Caco-2 (cell line): ENCODE results near the gene ALOX5. TPM values are rescaled to one million over a fixed set of nuclear protein-coding genes. Genes with fewer than 3 reads are reported as not detected.

Experiments
- BruUV-seq: library from RNA; stranded (reverse); fragments of 400-500 nt; replicated peaks from 2 replicates; lab custom pipeline; 2021; lab: Mats Ljungman, UMichigan
- CTCF ChIA-PET: fragments of 300-600 bp; sonication (Branson Sonifier 250); formaldehyde crosslinking; loops from one replicate; lab custom pipeline; 2022; ENCODE audit warnings: antibody characterized with exemption; lab: Charles Lee
- POLR2A ChIA-PET: fragments of 300-600 bp; sonication (Branson Sonifier 250); formaldehyde crosslinking; loops from one replicate; lab custom pipeline; 2022; ENCODE audit warnings: antibody characterized with exemption; lab: Charles Lee
- DNase-seq, 2 experiments: peaks; one replicate each; pipeline versions ENCODE4 v3.0.0 to v3.0.0-alpha.2; 2020 to 2022
- H3K27me3 ChIP-seq: replicated peaks from 2 replicates; pipeline ENCODE4 v1.6.0; 2011; ENCODE audit warnings: low read length; ENCODE audit not compliant: control insufficient read depth, insufficient read depth
- H3K36me3 ChIP-seq: 2 replicates; pipeline ENCODE4 v1.5.1; 2011; ENCODE audit warnings: low read length; ENCODE audit not compliant: control insufficient read depth, insufficient read depth
- H3K4me1 ChIP-seq: fragments of 250-450 bp; sonication (Bioruptor Pico); 2 replicates; pipeline ENCODE4 v1.5.1; 2020; ENCODE audit warnings: mild to moderate bottlenecking
- H3K4me3 ChIP-seq: 2 replicates; pipeline ENCODE4 v1.5.1; 2011; ENCODE audit warnings: low read depth, mild to moderate bottlenecking, control low read depth, low read length
- H3K9me3 ChIP-seq: fragments of 250-450 bp; sonication (Bioruptor Pico); 2 replicates; pipeline ENCODE4 v1.5.1; 2020; ENCODE audit warnings: mild to moderate bottlenecking, moderate library complexity
- H3K27ac Mint-ChIP-seq: one replicate; pipeline ENCODE4 v1.8.0; 2022; ENCODE audit warnings: mixed read lengths; ENCODE audit not compliant: unreplicated experiment
- H3K27me3 Mint-ChIP-seq: one replicate; pipeline ENCODE4 v1.8.0; 2022; ENCODE audit warnings: mixed read lengths; ENCODE audit not compliant: insufficient read depth, unreplicated experiment
- H3K36me3 Mint-ChIP-seq: one replicate; pipeline ENCODE4 v1.8.0; 2022; ENCODE audit warnings: mild to moderate bottlenecking, mixed read lengths; ENCODE audit not compliant: insufficient read depth, unreplicated experiment
- H3K4me1 Mint-ChIP-seq: one replicate; pipeline ENCODE4 v1.8.0; 2022; ENCODE audit warnings: low read depth, mixed read lengths; ENCODE audit not compliant: unreplicated experiment
- H3K4me3 Mint-ChIP-seq: one replicate; pipeline ENCODE4 v1.8.0; 2022; ENCODE audit warnings: mild to moderate bottlenecking, moderate library complexity, mixed read lengths; ENCODE audit not compliant: unreplicated experiment
- H3K9me3 Mint-ChIP-seq: one replicate; pipeline ENCODE4 v1.8.0; 2022; ENCODE audit warnings: mixed read lengths; ENCODE audit not compliant: unreplicated experiment
- CTCF ChIP-seq, 2 experiments: fragments of 200-600 bp in 1 of 2; IDR thresholded peaks; 1 replicate in 1 of 2; 2 replicates in 1 of 2; pipeline versions ENCODE4 v1.5.1 to v1.8.0; 2011 to 2022; ENCODE audit warnings: antibody characterized with exemption in 1 of 2, control low read depth in 1 of 2, inconsistent platforms in 1 of 2, low read depth in 1 of 2, low read length in 1 of 2, mild to moderate bottlenecking in 1 of 2, moderate library complexity in 1 of 2; ENCODE audit not compliant: insufficient read depth in 1 of 2, severe bottlenecking in 1 of 2, unreplicated experiment in 1 of 2
- intact Hi-C: fragments of 100-400 bp; cut with micrococcal nuclease; formaldehyde crosslinking; loops from one replicate; pipeline ENCODE4 v1.10.0; 2022; ENCODE audit not compliant: unreplicated experiment
- total RNA-seq: library from RNA; stranded (reverse); gene quantifications from 2 replicates; pipeline ENCODE4 v1.2.3, GENCODE V29; 2022

Gene ALOX5
- total RNA-seq, 1 experiment from 2014 or later: not detected

GRCh38 chr10:45425621-45426563 is 51.9 kb downstream of the ALOX5 start:
- Mint-ChIP-seq H3K36me3 (no peaks in the 10 kb centered on the region), H3K4me1 (no peaks in the 10 kb centered on the region), H3K27me3 (peaks cover 6% of the 10 kb centered on the region), H3K27ac (no peak overlapping the region), H3K4me3 (no peak overlapping the region), H3K9me3 (no peaks in the 10 kb centered on the region)
- TF ChIP-seq CTCF (IDR thresholded peaks at IDR 0.05; ENCODE audit: insufficient read depth in 1 of 2, low read depth in 1 of 2, low read length in 1 of 2, severe bottlenecking in 1 of 2, unreplicated experiment in 1 of 2): no peak
- ChIA-PET CTCF (interaction anchor here (0.7 kb wide), 1 partner anchor 10 kb away, joined by 3 read pairs; no protein-coding TSS in a partner anchor), POLR2A (no interaction called here)
- H3K27me3 ChIP-seq: no peaks in the 10 kb centered on the region; the same call in 1 of the 2 replicates
- no TSS peak for BruUV-seq
- no peak for DNase-seq
- H3K36me3 ChIP-seq: no peaks in the 10 kb centered on the region
- intact Hi-C loops: no loop called here
- no peaks in the 10 kb centered on the region for H3K9me3 ChIP-seq
- no peak overlapping the region for H3K4me3 ChIP-seq
- H3K4me1 ChIP-seq: no peaks in the 10 kb centered on the region

GRCh38 chr10:45427262-45427969 is 53.4 kb downstream of the ALOX5 start:
- intact Hi-C loops: no loop called here
- no peak overlapping the region for H3K4me3 ChIP-seq
- H3K9me3 ChIP-seq: no peaks in the 10 kb centered on the region
- DNase-seq: no peak
- H3K27me3 ChIP-seq: no peaks in the 10 kb centered on the region; the same call in 1 of the 2 replicates
- ChIA-PET POLR2A (no interaction called here), CTCF (no interaction called here)
- no peaks in the 10 kb centered on the region for H3K36me3 Mint-ChIP-seq
- no peak overlapping the region for H3K27ac Mint-ChIP-seq
- BruUV-seq: no TSS peak
- no peaks in the 10 kb centered on the region for H3K4me1 Mint-ChIP-seq
- no peaks in the 10 kb centered on the region for H3K36me3 ChIP-seq
- no peak overlapping the region for H3K4me3 Mint-ChIP-seq
- no peak for TF ChIP-seq CTCF (IDR thresholded peaks at IDR 0.05; ENCODE audit: insufficient read depth in 1 of 2, low read depth in 1 of 2, low read length in 1 of 2, severe bottlenecking in 1 of 2, unreplicated experiment in 1 of 2)
- H3K9me3 Mint-ChIP-seq: no peaks in the 10 kb centered on the region
- no peaks in the 10 kb centered on the region for H3K4me1 ChIP-seq
- peaks cover 6% of the 10 kb centered on the region for H3K27me3 Mint-ChIP-seq

GRCh38 chr10:45427970-45428366 is 54.0 kb downstream of the ALOX5 start:
- Mint-ChIP-seq H3K27me3 (peaks cover 6% of the 10 kb centered on the region), H3K4me3 (no peak overlapping the region), H3K9me3 (no peaks in the 10 kb centered on the region), H3K36me3 (no peaks in the 10 kb centered on the region), H3K27ac (no peak overlapping the region), H3K4me1 (no peaks in the 10 kb centered on the region)
- BruUV-seq: no TSS peak
- CTCF ChIA-PET: interaction anchor here (1.0 kb wide), 1 partner anchor 178 kb away, joined by 3 read pairs; no protein-coding TSS in a partner anchor
- no peak for DNase-seq
- intact Hi-C loops: no loop called here
- H3K9me3 ChIP-seq: no peaks in the 10 kb centered on the region
- no peak overlapping the region for H3K4me3 ChIP-seq
- POLR2A ChIA-PET: no interaction called here
- no peaks in the 10 kb centered on the region for H3K4me1 ChIP-seq
- no peaks in the 10 kb centered on the region; the same call in 1 of the 2 replicates for H3K27me3 ChIP-seq
- no peaks in the 10 kb centered on the region for H3K36me3 ChIP-seq
- TF ChIP-seq CTCF (IDR thresholded peaks at IDR 0.05; ENCODE audit: insufficient read depth in 1 of 2, low read depth in 1 of 2, low read length in 1 of 2, severe bottlenecking in 1 of 2, unreplicated experiment in 1 of 2): no peak
